K562 (cell line): ENCODE results near the gene TARM1. TPM values are rescaled to one million over a fixed set of nuclear protein-coding genes. Genes with fewer than 3 reads are reported as not detected.
"Not testable (repeated sequence)": the region's sequence is repeated elsewhere in the genome, so short reads cannot be mapped to it uniquely, and the experiment has no call there.

Experiments used
- ATAC-seq: fragments of 200-7000 bp; cut with Tn5 transposase; 3 replicates; pipeline ENCODE4 v1.9.1; 2020; ENCODE audit warnings: moderate library complexity
- BruUV-seq: library from RNA; stranded (reverse); fragments of 400-500 nt; replicated peaks from 2 replicates; lab custom pipeline; 2021; lab: Mats Ljungman, UMichigan
- CTCF ChIA-PET: fragments of 300-600 bp; formaldehyde crosslinking; extraction: SDS; loops from one replicate; lab custom pipeline; 2021; ENCODE audit warnings: low intra/inter-chr PET ratio; lab: Yijun Ruan, JAX
- POLR2A ChIA-PET: fragments of 300-600, 350-650 bp; sonication (Branson Sonifier 250); formaldehyde crosslinking; extraction: SDS; loops from one replicate; lab custom pipeline; 2021; ENCODE audit warnings: antibody characterized with exemption, inconsistent platforms; lab: Yijun Ruan, JAX
- DNase-seq, 4 experiments: peaks; one replicate each; pipeline versions ENCODE4 v3.0.0 to v3.0.0-alpha.2; 2011 to 2018; ENCODE audit warnings: low spot score in 3 of 4, mixed read lengths in 3 of 4; ENCODE audit errors: extremely low read depth in 1 of 4
- FAIRE-seq: peaks from 2 replicates; lab custom pipeline; 2011; peaks lifted over from hg19 to GRCh38; lab: Jason Lieb, UNC
- H2AFZ ChIP-seq: 2 replicates; pipeline ENCODE4 v1.6.0; 2011; ENCODE audit warnings: low read depth, low read length, control low read depth, inconsistent platforms
- H3K27ac ChIP-seq: fragments of 200-600 bp; 3 replicates; pipeline ENCODE4 v1.8.0; 2011; ENCODE audit warnings: low read depth, mild to moderate bottlenecking, control low read depth, inconsistent platforms, low read length, moderate library complexity, mixed read lengths; ENCODE audit errors: extremely low read depth
- H3K27me3 ChIP-seq, 2 experiments: fragments of 300-600 bp in 1 of 2; 2 replicates in 1 of 2; 3 replicates in 1 of 2; pipeline versions ENCODE4 v1.6.0 to v1.8.0; 2011; ENCODE audit warnings: inconsistent platforms in 2 of 2, low read length in 2 of 2, mild to moderate bottlenecking in 1 of 2, mixed read lengths in 1 of 2, moderate library complexity in 1 of 2; ENCODE audit not compliant: control insufficient read depth in 2 of 2, insufficient read depth in 2 of 2
- H3K36me3 ChIP-seq: fragments of 300-600 bp; 3 replicates; pipeline ENCODE4 v1.8.0; 2011; ENCODE audit warnings: mild to moderate bottlenecking, low read length, inconsistent platforms; ENCODE audit not compliant: control insufficient read depth, insufficient read depth
- H3K4me1 ChIP-seq, 2 experiments: fragments of 200-600 bp in 1 of 2; replicated peaks in 1 of 2; 2 replicates in 1 of 2; 3 replicates in 1 of 2; pipeline versions ENCODE4 v1.5.1 to v1.8.0; 2011; ENCODE audit warnings: inconsistent platforms in 2 of 2, low read length in 2 of 2, mild to moderate bottlenecking in 1 of 2, mixed read lengths in 1 of 2, moderate library complexity in 1 of 2; ENCODE audit not compliant: control insufficient read depth in 2 of 2, insufficient read depth in 2 of 2
- H3K4me2 ChIP-seq: 2 replicates; pipeline ENCODE4 v1.6.1; 2011; ENCODE audit warnings: low read length, control low read depth, inconsistent platforms, mixed read lengths; ENCODE audit not compliant: insufficient read depth
- H3K4me3 ChIP-seq: fragments of 200-600 bp; sonication (generic), shearing (Covaris generic); 2 replicates; pipeline ENCODE4 v1.5.1; 2016; ENCODE audit warnings: control low read depth, inconsistent platforms
- H3K79me2 ChIP-seq: fragments of 200-600 bp; 3 replicates; pipeline ENCODE4 v1.8.0; 2011; ENCODE audit warnings: low read length, inconsistent platforms; ENCODE audit not compliant: control insufficient read depth, insufficient read depth
- H3K9ac ChIP-seq, 2 experiments: 2 replicates each; pipeline versions ENCODE4 v1.6.0 to v1.6.1; 2011; ENCODE audit warnings: low read depth in 2 of 2, low read length in 2 of 2, control low read depth in 1 of 2, inconsistent platforms in 1 of 2, mild to moderate bottlenecking in 1 of 2, mixed read lengths in 1 of 2; ENCODE audit not compliant: insufficient read depth in 1 of 2
- H3K9me1 ChIP-seq: one replicate; pipeline ENCODE4 v1.6.0; 2011; ENCODE audit warnings: inconsistent platforms, mild to moderate bottlenecking, low read length, moderate library complexity; ENCODE audit not compliant: control insufficient read depth, insufficient read depth
- H3K9me3 ChIP-seq: replicated peaks from 2 replicates; pipeline ENCODE4 v1.5.1; 2011; ENCODE audit warnings: low read depth, low read length, inconsistent platforms; ENCODE audit not compliant: control insufficient read depth, insufficient read depth
- H4K20me1 ChIP-seq: replicated peaks from 2 replicates; pipeline ENCODE4 v1.6.1; 2011; ENCODE audit warnings: low read length, inconsistent platforms, mixed read lengths; ENCODE audit not compliant: control insufficient read depth, insufficient read depth
- ATF3 ChIP-seq, 2 experiments: fragments of 450-650 bp in 1 of 2; sonication (generic) in 1 of 2; formaldehyde crosslinking in 1 of 2; IDR thresholded peaks in 1 of 2; conservative IDR thresholded peaks in 1 of 2; 2 replicates each; pipeline versions ENCODE4 v1.6.1 to v1.8.1; 2016 to 2023; ENCODE audit warnings: mild to moderate bottlenecking in 2 of 2, moderate library complexity in 2 of 2, inconsistent platforms in 1 of 2, missing genetic modification reagents in 1 of 2
- CXXC5 ChIP-seq: fragments of 250-450 bp; sonication (Bioruptor Pico); IDR thresholded peaks from 2 replicates; pipeline ENCODE4 v1.8.0; 2022; ENCODE audit warnings: inconsistent platforms, mild to moderate bottlenecking, moderate library complexity
- USF1 ChIP-seq: sonication (generic); formaldehyde crosslinking; IDR thresholded peaks from 2 replicates; pipeline ENCODE4 v1.9.0; 2022; ENCODE audit warnings: mild to moderate bottlenecking, missing genetic modification reagents
- VEZF1 ChIP-seq: fragments of 200-800 bp; sonication (Bioruptor generic); IDR thresholded peaks from 2 replicates; pipeline ENCODE4 v1.6.1; 2017; ENCODE audit warnings: missing genetic modification characterization, missing compliant biosample characterization
- ZNF384 ChIP-seq: IDR thresholded peaks from 2 replicates; pipeline ENCODE4 v1.6.1; 2012; ENCODE audit warnings: low read depth, low read length, improper control_type of control experiment
- WGBS: fragments of 100-300 bp; shearing (Covaris generic); methylation state at CpG from one replicate; pipeline ENCODE4 v1.1.6; 2016; ENCODE audit warnings: low coverage, mixed read lengths; ENCODE audit not compliant: insufficient coverage; ENCODE audit errors: missing lambda C conversion rate; 5-methylcytosine and 5-hydroxymethylcytosine counted together
- in situ Hi-C: fragments of 300-500 bp; cut with MboI; formaldehyde crosslinking; loops from 4 replicates; pipeline ENCODE4 v1.15.0; 2018; ENCODE audit warnings: inconsistent platforms, mixed read lengths
- intact Hi-C: fragments of 100-400 bp; cut with micrococcal nuclease; formaldehyde crosslinking; loops from 2 replicates; pipeline ENCODE4 v1.14.2; 2022
- polyA plus RNA-seq, 8 experiments: library from polyadenylated mRNA; depleted of rRNA in 4 of 8; stranded (reverse) in 5 of 8; unstranded in 3 of 8; fragments of >200 nt; fragmentation: Nextera tagmentation in 2 of 8; fragmentation: Illumina TruSeq in 1 of 8; extraction: Ambion mirVana in 2 of 8; extraction: Trizol in 1 of 8; gene quantifications; 2 replicates each; pipeline versions ENCODE4 v1.2.1 to v1.2.3, GENCODE V29; 2011 to 2014; ENCODE audit warnings: inconsistent platforms in 1 of 8, missing spikeins in 1 of 8
- total RNA-seq, 7 experiments: library from RNA; depleted of rRNA in 6 of 7; stranded (reverse); fragments of >200 nt in 6 of 7; fragmentation: Illumina TruSeq in 2 of 7; extraction: Trizol in 2 of 7; gene quantifications; 2 replicates each; pipeline versions ENCODE4 v1.2.1 to v1.2.3, GENCODE V29; 2011 to 2021; ENCODE audit warnings: low replicate concordance in 1 of 7

TARM1 gene
- total and polyA plus RNA-seq, 9 of the 15 experiments (the other 6 are each of a cell fraction or from before 2014, with no cell fraction given) = not detected

- CTCF ChIA-PET = no interaction called here
- Histone ChIP-seq H3K27ac (no peak within 1 kb of the TSS), H3K27me3 (no peaks in the 10 kb centered on the region), H3K9me1 (no peaks in the 10 kb centered on the region), H3K79me2 (peaks cover 24% of the 10 kb centered on the region), H4K20me1 (no peaks in the 10 kb centered on the region), H3K4me2 (no peak within 1 kb of the TSS), H3K9me3 (no peaks in the 10 kb centered on the region), H3K36me3 (peaks cover 13% of the 10 kb centered on the region; the same call in 2 of the 3 replicates), H3K9ac (peak within 1 kb of the TSS in 1 of 2 experiments; percentile 56; a peak in 1 of 4 replicates), H3K4me1 (peaks cover 0 to 34% of the 10 kb centered on the region in 2 experiments; a peak in 4 of 5 replicates), H2AFZ (no peak within 1 kb of the TSS), H3K4me3 (no peak within 1 kb of the TSS)
- FAIRE-seq (no peak), ATAC-seq (no peak), DNase-seq (no peak)
- WGBS = 38% methylated on average over 5 of the region's 5 CpGs
- TF ChIP-seq VEZF1 (0 out of 2 replicates have a peak, but pooled peaks have one; percentile 26), CXXC5 (no peak), ZNF384 (no peak), ATF3 (IDR thresholded peaks at IDR 0.05) (peak; percentile 22; the same call in 1 of the 2 replicates), ATF3 (CRISPR knock-in tag; conservative IDR thresholded peaks at IDR 0.05) (no peak), USF1 (CRISPR knock-in tag) (no peak)
- BruUV-seq = no TSS peak
- POLR2A ChIA-PET = interaction anchor here (0.6 kb wide), 1 partner anchor 14 kb away, joined by 5 read pairs; no protein-coding TSS in a partner anchor
- in situ Hi-C loops = no loop called here
- intact Hi-C loops = no loop called here
These were observed 19.4 kb upstream of the TARM1 start, which contains the start of gene OSCAR for GRCh38 chr19:54100561-54100960. OSCAR (minus strand) TSS chr19:54100803; CDS start chr19:54100792, 11 bp downstream.

GRCh38 chr19:54099903-54100255 lies 18.7 kb upstream of the TARM1 start:
- Histone ChIP-seq H3K4me1 (peaks cover 0 to 41% of the 10 kb centered on the region in 2 experiments; a peak in 4 of 5 replicates), H3K79me2 (peaks cover 22% of the 10 kb centered on the region)
- intact Hi-C loops, H3K4me2 ChIP-seq, CTCF ChIA-PET, H3K36me3 ChIP-seq, POLR2A ChIA-PET, DNase-seq, BruUV-seq, H3K9me3 ChIP-seq, H4K20me1 ChIP-seq, H3K9me1 ChIP-seq, H2AFZ ChIP-seq, ATAC-seq, in situ Hi-C loops, H3K27ac ChIP-seq, H3K27me3 ChIP-seq, FAIRE-seq, H3K4me3 ChIP-seq, H3K9ac ChIP-seq: not testable (repeated sequence)
- 81% methylated on average over 5 of the region's 9 CpGs for WGBS
